Measurements from ENCODE around the gene ASPSCR1. TPM values are rescaled to one million over a fixed set of nuclear protein-coding genes. Genes with fewer than 3 reads are reported as not detected.

The ASPSCR1 gene
- total RNA-seq, 1 donor from 2014 or later, result 30.4 TPM

DNA sequence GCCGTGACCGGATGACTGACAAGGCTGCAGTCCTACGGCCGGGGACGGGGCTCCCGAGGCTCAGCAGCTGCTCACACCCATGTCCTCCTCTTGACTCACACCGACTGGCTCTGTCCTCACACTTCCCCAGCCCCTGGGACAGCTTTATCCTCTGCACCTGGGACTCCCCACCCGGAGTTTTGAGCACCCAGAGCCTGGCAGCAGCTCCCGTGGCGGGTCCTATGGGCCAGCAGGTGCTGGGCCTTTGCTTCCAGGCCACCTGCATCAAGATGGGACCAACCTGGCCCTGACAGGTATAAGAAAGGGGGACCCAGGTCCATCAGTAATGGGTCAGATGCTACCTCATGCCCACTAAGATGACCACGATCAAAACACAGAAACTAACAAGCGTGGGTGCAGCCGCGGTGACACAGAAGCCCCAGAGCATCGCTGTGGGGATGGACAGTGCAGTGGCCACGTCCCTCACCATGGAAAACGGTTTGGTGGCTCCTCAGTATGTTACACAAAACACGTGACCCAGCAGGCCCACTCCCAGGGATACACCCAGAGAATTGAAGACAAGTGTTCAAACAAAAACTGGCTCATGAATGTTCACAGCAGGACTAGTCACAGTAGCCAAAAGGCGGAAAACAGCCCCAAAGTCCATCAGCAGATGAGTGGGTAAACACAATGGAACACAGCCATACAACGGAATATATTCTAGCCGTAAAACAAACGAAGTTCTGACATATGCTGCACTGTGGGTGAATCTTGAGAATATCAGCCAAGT lies 13.2 kb upstream of the ASPSCR1 start:
- H3K4me3 Mint-ChIP-seq (ENCODE audit: unreplicated experiment), result no peak overlapping the region
- H3K36me3 Mint-ChIP-seq (ENCODE audit: low read depth), result no peaks in the 10 kb centered on the region
- DNase-seq (ENCODE audit: low spot score), result no peak
- H3K27ac Mint-ChIP-seq (ENCODE audit: unreplicated experiment), result no peak overlapping the region
- peaks cover 2% of the 10 kb centered on the region for H3K4me1 Mint-ChIP-seq (ENCODE audit: low read depth)
- TF ChIP-seq, protein P1, sequence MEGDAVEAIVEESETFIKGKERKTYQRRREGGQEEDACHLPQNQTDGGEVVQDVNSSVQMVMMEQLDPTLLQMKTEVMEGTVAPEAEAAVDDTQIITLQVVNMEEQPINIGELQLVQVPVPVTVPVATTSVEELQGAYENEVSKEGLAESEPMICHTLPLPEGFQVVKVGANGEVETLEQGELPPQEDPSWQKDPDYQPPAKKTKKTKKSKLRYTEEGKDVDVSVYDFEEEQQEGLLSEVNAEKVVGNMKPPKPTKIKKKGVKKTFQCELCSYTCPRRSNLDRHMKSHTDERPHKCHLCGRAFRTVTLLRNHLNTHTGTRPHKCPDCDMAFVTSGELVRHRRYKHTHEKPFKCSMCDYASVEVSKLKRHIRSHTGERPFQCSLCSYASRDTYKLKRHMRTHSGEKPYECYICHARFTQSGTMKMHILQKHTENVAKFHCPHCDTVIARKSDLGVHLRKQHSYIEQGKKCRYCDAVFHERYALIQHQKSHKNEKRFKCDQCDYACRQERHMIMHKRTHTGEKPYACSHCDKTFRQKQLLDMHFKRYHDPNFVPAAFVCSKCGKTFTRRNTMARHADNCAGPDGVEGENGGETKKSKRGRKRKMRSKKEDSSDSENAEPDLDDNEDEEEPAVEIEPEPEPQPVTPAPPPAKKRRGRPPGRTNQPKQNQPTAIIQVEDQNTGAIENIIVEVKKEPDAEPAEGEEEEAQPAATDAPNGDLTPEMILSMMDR (IDR thresholded peaks at IDR 0.05), result no peak
- no peaks in the 10 kb centered on the region for H3K9me3 Mint-ChIP-seq (ENCODE audit: low read depth)
- H3K27me3 Mint-ChIP-seq (ENCODE audit: low read depth), result peaks cover 25% of the 10 kb centered on the region

DNA sequence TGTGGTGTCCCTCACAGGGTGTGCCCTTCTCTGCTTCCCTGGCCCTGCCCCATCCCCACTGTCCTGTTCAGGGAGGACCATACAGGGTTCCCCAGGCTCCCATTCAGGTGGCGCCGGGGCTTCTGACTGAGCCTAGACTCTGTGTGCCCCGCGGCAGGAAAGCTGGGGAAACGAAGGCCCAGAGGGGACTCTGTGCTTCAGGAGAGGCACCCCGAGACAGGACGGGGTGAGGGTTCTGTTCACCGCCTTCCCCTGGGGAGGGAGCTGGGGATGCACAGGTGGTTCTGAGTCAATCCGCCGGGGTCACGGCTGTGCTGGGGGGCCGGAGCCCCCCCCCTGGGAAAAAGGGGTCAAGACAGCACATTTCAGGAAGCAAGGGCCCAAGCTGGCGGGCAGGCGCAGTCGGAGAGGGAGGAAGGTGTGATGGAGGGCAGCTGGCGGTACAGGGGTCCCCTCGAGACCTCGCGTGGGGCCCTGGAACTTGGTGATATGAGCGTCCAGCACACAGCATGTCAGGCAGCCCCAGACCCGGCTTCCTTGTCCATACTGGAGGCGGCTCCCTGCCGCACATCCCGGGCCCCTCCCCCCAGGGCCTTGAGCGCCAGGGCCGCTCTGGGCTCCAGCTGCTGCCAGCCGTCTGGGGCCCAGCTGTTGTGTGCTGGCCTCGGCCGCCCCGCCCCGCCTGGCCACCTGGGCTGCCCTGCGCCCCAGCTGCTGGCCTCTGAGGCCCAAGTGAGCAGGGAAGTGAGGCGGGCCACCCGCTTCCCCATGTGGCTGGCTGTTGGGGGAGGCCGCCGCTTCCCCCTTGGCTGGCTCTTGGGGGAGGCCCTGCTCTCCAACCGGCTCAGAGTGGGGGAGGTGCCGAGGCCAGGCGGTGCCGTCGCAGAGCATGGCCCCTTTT lies 10.8 kb upstream of the ASPSCR1 start:
- no peaks in the 10 kb centered on the region for H3K9me3 Mint-ChIP-seq (ENCODE audit: low read depth)
- no peak overlapping the region for H3K27ac Mint-ChIP-seq (ENCODE audit: unreplicated experiment)
- TF ChIP-seq, protein P1 (IDR thresholded peaks at IDR 0.05), result no peak
- H3K4me3 Mint-ChIP-seq (ENCODE audit: unreplicated experiment), result no peak overlapping the region
- H3K36me3 Mint-ChIP-seq (ENCODE audit: low read depth), result no peaks in the 10 kb centered on the region
- peaks cover 25% of the 10 kb centered on the region for H3K27me3 Mint-ChIP-seq (ENCODE audit: low read depth)
- no peak for DNase-seq (ENCODE audit: low spot score)
- peaks cover 2% of the 10 kb centered on the region for H3K4me1 Mint-ChIP-seq (ENCODE audit: low read depth)

DNA sequence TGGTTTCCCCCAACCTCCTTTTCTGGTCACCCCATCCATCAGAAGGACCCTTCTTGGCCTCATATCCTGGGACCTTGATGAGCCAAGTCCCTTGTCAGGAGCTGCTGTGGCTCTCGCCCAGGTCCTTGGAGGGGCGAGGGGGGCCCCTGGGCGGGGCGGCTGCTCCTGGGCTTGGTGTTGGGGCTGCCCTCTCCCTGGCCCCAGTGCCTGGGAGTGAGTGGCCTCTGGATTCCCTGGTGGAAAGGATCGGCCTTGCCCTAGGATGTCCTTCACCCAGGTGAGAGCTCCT lies 10.2 kb upstream of the ASPSCR1 start:
- Mint-ChIP-seq H3K27ac (ENCODE audit: unreplicated experiment) (no peak overlapping the region), H3K36me3 (ENCODE audit: low read depth) (no peaks in the 10 kb centered on the region), H3K4me1 (ENCODE audit: low read depth) (peaks cover 2% of the 10 kb centered on the region), H3K9me3 (ENCODE audit: low read depth) (no peaks in the 10 kb centered on the region), H3K4me3 (ENCODE audit: unreplicated experiment) (no peak overlapping the region), H3K27me3 (ENCODE audit: low read depth) (peaks cover 23% of the 10 kb centered on the region)
- no peak for DNase-seq (ENCODE audit: low spot score)
- TF ChIP-seq, protein P1 (IDR thresholded peaks at IDR 0.05), result no peak

DNA sequence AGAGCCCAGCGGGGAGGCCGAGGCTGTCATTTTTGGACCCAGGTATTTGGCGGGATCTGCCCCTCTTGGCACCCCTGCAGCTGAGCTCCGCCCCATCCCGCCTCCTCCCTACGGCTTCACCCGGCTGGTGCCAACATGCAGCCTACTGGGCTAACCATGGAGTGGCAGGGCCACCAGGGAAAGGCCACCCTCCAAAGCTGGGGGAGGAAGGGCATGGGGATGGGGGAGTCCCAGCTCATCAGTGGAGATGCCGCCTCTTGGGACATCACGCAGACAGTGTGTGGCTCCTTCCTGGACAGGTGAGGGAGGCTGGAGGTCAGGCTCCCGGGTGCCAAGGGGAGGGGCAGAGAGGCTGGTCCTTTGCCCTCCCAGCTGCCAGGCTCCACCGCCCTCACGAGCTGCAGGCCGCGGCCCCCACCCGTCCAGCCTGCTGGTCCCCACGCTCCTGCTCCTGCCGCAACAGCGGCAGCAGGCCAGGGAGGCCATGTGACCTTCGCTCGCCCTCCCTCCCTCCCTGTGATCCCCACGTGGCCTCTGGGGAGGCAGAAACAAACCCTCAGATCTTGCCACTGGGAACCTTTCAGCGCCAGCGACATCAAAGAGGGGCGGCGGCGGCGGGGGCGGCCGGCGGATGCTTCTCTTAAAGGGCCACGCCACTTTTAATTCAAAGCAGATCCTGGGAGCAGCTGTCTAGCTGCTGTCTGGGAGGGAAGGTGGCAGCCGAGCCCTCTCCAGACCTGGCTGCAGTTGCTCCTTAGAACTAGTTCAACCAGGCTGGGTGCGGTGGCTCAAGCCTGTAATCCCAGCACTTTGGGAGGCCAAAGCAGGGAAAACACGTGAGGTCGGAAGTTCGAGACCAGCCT lies 9.7 kb upstream of the ASPSCR1 start:
- Mint-ChIP-seq H3K36me3 (ENCODE audit: low read depth) (no peaks in the 10 kb centered on the region), H3K9me3 (ENCODE audit: low read depth) (no peaks in the 10 kb centered on the region), H3K4me1 (ENCODE audit: low read depth) (peaks cover 2% of the 10 kb centered on the region), H3K27me3 (ENCODE audit: low read depth) (peaks cover 21% of the 10 kb centered on the region), H3K27ac (ENCODE audit: unreplicated experiment) (no peak overlapping the region), H3K4me3 (ENCODE audit: unreplicated experiment) (no peak overlapping the region)
- TF ChIP-seq, protein P1 (IDR thresholded peaks at IDR 0.05), result no peak
- DNase-seq (ENCODE audit: low spot score), result peak; percentile 73

DNA sequence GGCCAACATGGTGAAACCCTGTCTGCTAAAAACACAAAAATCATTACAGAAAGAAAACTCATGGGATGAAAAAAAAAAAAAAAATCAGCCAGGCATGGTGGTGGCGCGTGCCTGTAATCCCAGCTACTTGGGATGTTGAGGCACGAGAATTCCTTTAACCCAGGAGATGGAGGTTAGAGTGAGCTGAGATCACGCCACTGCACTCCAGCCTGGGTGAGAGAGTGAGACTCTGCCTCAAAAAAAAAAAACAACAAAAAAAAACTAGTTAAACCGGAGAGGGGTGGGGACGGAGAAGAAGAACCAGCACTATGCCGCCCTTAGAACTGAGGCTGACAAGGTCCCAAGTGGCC lies 9.1 kb upstream of the ASPSCR1 start:
- peaks cover 18% of the 10 kb centered on the region for H3K27me3 Mint-ChIP-seq (ENCODE audit: low read depth)
- no peak overlapping the region for H3K4me3 Mint-ChIP-seq (ENCODE audit: unreplicated experiment)
- no peak overlapping the region for H3K27ac Mint-ChIP-seq (ENCODE audit: unreplicated experiment)
- H3K9me3 Mint-ChIP-seq (ENCODE audit: low read depth), result no peaks in the 10 kb centered on the region
- H3K4me1 Mint-ChIP-seq (ENCODE audit: low read depth), result peaks cover 2% of the 10 kb centered on the region
- no peaks in the 10 kb centered on the region for H3K36me3 Mint-ChIP-seq (ENCODE audit: low read depth)
- DNase-seq (ENCODE audit: low spot score), result no peak
- TF ChIP-seq, protein P1 (IDR thresholded peaks at IDR 0.05), result no peak

All from chondrocyte (in vitro differentiated cells).